Tibial artery (tissue), 4 donors: ENCODE results near the gene PAQR4.

Experiments
- DNase-seq, 2 donors: peaks; one replicate each; pipeline ENCODE4 v3.0.0-alpha.2; 2019
- H3K27ac ChIP-seq, 2 donors: fragments of 200-600 bp; sonication (generic) in 1 of 2; 1 replicate in 1 of 2; 2 replicates in 1 of 2; pipeline ENCODE4 v1.5.1; 2018 to 2019; ENCODE audit warnings: mild to moderate bottlenecking in 1 of 2
- H3K27me3 ChIP-seq, 2 donors: fragments of 200-600 bp; sonication (generic) in 1 of 2; one replicate each; pipeline versions ENCODE4 v1.5.1 to v1.6.0; 2016 to 2019
- H3K36me3 ChIP-seq, 3 donors: fragments of 200-600 bp; sonication (generic) in 2 of 3; one replicate each; pipeline ENCODE4 v1.5.1; 2016 to 2019; ENCODE audit warnings: mild to moderate bottlenecking in 2 of 3
- H3K4me1 ChIP-seq, 4 donors: fragments of 200-600 bp; sonication (generic) in 2 of 4; 1 replicate in 3 of 4; 2 replicates in 1 of 4; pipeline ENCODE4 v1.5.1; 2016 to 2019
- H3K4me3 ChIP-seq, 2 donors: fragments of 200-600 bp; sonication (generic) in 1 of 2; 1 replicate in 1 of 2; 2 replicates in 1 of 2; pipeline ENCODE4 v1.5.1; 2018 to 2019; ENCODE audit warnings: mild to moderate bottlenecking in 2 of 2
- H3K9me3 ChIP-seq, 3 donors: fragments of 200-600 bp; sonication (generic) in 1 of 3; one replicate each; pipeline ENCODE4 v1.5.1; 2016 to 2019
- CTCF ChIP-seq, 2 experiments: fragments of 200-600 bp in 1 of 2; fragments of 450-650 bp in 1 of 2; IDR thresholded peaks; one replicate each; pipeline ENCODE4 v1.5.1; 2017 to 2019; ENCODE audit warnings: antibody characterized with exemption in 2 of 2, mild to moderate bottlenecking in 1 of 2, moderate library complexity in 1 of 2
- intact Hi-C: fragments of 100-400 bp; cut with DNase I; formaldehyde crosslinking; loops from one replicate; pipeline ENCODE4 v1.15.0; 2023; ENCODE audit warnings: low total_unique reads

The PAQR4 gene

DNA sequence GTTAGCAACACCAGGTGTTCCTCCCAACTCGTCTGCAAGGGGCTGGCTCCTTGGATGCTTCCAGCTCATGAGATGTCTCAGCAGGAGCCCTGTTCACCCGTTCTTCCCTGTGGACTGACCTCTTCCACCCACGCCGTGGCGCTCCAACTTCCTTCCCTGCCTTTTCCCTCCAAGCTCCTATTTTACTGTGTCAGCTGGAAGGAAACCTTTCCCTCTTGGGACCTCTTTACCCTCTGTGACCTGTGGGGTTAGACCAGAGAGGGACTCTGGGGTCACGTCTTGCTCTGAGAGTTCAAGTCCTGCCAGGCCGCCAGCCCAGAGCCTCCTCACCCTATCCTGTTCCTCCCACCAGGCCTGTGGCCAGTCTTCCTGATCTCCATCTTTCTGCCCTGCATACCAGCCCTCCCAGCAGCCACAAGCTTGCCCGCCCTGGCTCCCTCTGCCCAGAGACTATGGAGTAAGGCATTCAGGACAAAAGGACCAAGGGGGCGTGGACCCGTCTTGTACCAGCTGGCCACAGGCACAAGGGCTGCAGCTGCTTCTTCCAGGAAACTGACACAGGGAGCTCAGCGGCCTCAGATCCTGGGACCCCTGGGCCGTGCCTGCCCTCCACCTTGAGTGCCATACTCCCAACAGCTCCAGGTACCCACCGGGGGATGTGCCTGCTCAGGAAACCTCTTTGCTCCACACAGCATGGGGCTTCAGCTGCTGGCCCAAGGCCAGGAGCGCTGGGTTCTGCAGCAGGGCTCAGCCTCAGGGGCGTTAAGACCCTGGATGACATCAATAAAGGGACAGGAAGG is 3.0 kb downstream of the PAQR4 start:
- no peak overlapping the region for H3K4me3 ChIP-seq
- peaks cover 3 to 49% of the 10 kb centered on the region in 2 donors for H3K27me3 ChIP-seq
- intact Hi-C loops: no loop called here
- H3K9me3 ChIP-seq: no peaks in the 10 kb centered on the region
- TF ChIP-seq CTCF (IDR thresholded peaks at IDR 0.05): no peak
- DNase-seq: no peak
- peaks cover 0 to 35% (median 22%) of the 10 kb centered on the region in 4 donors for H3K4me1 ChIP-seq
- H3K27ac ChIP-seq: no peak overlapping the region
- no peaks in the 10 kb centered on the region for H3K36me3 ChIP-seq

DNA sequence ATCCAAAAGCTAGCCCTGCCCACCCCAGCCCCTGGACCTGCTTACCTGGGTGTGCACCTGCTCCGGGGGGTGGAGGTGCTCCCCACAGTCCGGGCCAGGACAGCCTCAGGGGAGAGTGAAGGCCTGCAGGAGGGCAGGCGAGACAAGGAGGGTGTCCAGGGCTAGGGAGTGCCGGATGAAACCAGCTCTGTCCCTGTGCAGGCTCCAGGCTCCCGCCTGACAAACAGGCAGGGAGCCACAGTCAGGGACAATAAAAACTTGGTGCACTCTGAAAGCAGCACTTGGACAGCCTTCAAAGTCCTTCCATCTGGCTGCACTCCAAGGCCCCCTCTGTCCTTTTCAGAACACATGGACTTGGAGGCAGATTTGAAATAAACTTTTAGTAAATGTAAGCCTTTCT is 3.9 kb downstream of the PAQR4 start:
- no peaks in the 10 kb centered on the region for H3K9me3 ChIP-seq
- no peak for TF ChIP-seq CTCF (IDR thresholded peaks at IDR 0.05)
- no peak overlapping the region for H3K4me3 ChIP-seq
- peaks cover 0 to 46% of the 10 kb centered on the region in 2 donors for H3K27me3 ChIP-seq
- no peak overlapping the region for H3K27ac ChIP-seq
- intact Hi-C loops: no loop called here
- no peak for DNase-seq
- no peaks in the 10 kb centered on the region for H3K36me3 ChIP-seq
- peaks cover 0 to 26% (median 20%) of the 10 kb centered on the region in 4 donors for H3K4me1 ChIP-seq

DNA sequence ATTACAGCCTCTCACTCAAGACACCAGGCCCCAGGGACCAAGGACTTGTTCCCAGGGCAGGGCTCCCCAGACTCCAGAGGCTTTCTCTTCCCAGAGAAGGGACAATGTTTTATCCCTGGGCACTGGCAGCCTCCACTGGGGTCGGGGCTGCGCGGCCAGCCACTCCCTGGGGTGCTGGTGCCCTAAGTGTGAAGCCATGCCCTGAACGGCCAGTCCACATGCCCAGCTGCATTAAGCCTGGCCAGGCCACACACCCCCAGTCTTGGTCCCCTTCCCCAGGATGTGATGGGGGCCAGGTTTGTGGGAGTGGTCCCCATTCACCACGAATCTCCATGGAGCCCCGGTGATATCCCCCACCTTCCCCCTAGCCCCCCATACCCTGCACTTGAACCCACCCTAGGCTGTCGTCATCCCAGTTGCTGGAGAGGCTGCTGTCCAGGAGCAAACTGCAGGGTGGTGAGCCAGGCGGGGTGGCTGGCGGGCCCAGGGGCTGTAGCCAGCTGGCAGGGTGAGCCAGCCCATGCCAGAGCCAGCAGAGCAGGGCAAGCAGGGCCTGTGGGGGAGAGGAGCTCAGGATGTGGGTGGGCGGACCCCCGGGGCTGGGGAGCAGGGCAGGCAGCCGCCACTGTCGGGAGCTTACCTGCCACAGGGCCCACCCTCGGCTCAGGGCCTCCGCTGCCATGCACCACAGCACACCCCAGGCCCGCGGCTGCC is 4.6 kb downstream of the PAQR4 start:
- Histone ChIP-seq H3K9me3 (no peaks in the 10 kb centered on the region), H3K4me3 (no peak overlapping the region), H3K27me3 (peaks cover 0 to 47% of the 10 kb centered on the region in 2 donors), H3K27ac (no peak overlapping the region), H3K4me1 (peaks cover 0 to 19% (median 13%) of the 10 kb centered on the region in 4 donors), H3K36me3 (no peaks in the 10 kb centered on the region)
- no peak for DNase-seq
- TF ChIP-seq CTCF (IDR thresholded peaks at IDR 0.05): no peak
- intact Hi-C loops: no loop called here

DNA sequence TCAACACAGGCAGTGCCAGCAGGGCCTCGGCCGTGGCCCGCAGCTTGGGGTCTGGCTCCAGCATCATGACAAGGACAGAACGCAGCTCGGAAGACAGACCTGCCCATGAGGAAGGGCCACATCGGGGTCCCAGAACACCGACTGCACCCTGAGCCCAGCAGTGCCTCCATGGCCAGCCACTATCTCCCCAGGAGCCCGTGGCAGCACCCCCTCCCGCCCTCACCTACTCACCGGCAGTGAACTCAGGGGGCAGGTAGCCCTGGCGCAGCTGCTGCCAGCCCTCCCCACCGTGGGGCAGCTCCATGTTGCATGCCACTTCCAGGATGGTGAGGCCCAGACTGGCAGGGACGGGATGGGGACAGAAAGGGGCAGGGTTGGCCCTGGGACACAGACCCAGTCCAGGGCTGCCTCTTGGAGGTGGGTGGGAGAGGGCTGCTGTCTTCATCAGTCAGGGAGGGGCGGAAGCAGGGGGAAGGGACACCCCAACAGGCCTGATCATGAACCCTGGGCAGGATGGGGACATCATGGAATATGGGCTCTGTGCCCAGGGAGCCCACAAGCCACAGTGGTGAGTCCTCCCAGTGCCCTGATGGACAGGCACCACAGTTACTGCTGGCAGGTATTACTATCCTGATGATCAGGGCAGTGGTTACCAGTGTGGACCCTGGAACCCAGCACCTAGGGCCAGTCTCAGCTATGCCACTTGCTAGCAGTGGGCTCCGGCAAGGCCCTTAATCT is 5.3 kb downstream of the PAQR4 start:
- H3K9me3 ChIP-seq: no peaks in the 10 kb centered on the region
- peaks cover 0 to 13% (median 9%) of the 10 kb centered on the region in 4 donors for H3K4me1 ChIP-seq
- TF ChIP-seq CTCF (IDR thresholded peaks at IDR 0.05): no peak
- no peak overlapping the region for H3K27ac ChIP-seq
- no peaks in the 10 kb centered on the region for H3K36me3 ChIP-seq
- H3K4me3 ChIP-seq: no peak overlapping the region
- DNase-seq: no peak
- intact Hi-C loops: no loop called here
- H3K27me3 ChIP-seq: peaks cover 0 to 51% of the 10 kb centered on the region in 2 donors

GRCh38 chr16:2975161-2975795 is 6.1 kb downstream of the PAQR4 start:
- intact Hi-C loops: no loop called here
- no peak for DNase-seq
- Histone ChIP-seq H3K27me3 (peaks cover 0 to 52% of the 10 kb centered on the region in 2 donors), H3K4me3 (no peak overlapping the region), H3K9me3 (no peaks in the 10 kb centered on the region), H3K27ac (no peak overlapping the region), H3K36me3 (no peaks in the 10 kb centered on the region), H3K4me1 (peaks cover 0 to 13% (median 9%) of the 10 kb centered on the region in 4 donors)
- TF ChIP-seq CTCF (IDR thresholded peaks at IDR 0.05): no peak
